Measurements from ENCODE around the gene AKAP13.

The AKAP13 gene

GRCh38 chr15:85763673-85764633, 383.6 kb downstream of the AKAP13 start:
- DNase-seq = no peak

DNA sequence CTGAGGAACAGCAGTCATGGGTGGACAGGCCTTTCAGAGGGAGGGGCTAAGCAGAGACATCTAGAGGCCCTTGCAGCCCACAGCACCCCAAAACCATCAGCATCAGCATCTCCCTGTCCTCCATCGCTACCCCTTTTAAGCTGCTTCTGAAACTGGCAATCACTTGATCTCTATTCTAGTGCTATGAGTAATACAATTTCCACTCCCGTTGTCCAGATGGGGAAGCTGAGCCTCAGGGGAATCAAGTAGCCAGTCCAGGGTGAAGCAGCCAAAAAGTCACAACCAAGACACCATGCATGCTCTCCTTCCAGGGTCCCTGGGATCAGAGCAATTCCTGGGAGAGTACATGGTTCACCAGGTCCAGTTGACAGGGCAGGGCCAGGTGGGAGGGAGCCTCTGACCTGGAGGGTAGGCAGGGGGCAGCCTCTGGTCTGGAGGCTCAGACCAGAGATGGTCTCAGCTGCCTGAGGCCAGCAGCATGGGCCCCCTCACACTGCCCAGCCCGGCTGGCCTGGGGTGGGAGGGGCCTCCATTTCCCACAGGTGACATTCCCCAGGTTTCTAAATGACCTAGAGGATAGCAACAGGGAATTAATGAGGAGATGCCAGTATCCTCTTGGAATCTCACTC, 384.4 kb downstream of the AKAP13 start:
- no peak for DNase-seq

GRCh38 chr15:85766001-85766831, 385.8 kb downstream of the AKAP13 start:
- no peak for DNase-seq

- no peak for DNase-seq
Measured at GRCh38 chr15:85767785-85768529, 387.6 kb downstream of the AKAP13 start.

DNA sequence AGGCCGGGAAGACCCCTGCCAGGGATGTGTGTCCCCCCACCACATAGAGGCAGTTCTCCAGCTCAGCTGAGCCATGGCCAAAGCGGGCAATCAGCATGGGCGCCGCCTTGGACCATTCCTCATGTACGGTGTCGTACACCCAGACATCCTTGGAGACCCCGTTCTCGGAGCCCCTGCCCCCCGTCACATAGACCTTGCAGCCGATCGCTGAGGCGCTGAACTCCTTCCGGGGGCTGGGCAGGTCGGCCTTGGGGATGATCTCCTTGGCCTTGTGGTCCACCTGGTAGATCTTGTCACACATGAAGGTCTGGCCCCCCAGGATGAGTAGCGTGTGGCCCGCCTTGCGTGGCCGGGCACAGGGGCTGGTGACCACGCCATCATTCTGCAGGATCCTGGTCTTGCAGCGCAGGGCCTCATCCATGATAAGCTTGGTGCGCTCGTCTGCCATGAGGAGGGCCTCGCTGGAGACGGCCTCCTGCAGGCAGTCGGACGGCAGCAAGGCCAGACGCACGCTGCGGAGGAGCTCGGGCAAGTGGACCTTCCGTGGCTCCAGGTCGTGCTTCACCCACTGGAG, 388.3 kb downstream of the AKAP13 start:
- DNase-seq = no peak

DNA sequence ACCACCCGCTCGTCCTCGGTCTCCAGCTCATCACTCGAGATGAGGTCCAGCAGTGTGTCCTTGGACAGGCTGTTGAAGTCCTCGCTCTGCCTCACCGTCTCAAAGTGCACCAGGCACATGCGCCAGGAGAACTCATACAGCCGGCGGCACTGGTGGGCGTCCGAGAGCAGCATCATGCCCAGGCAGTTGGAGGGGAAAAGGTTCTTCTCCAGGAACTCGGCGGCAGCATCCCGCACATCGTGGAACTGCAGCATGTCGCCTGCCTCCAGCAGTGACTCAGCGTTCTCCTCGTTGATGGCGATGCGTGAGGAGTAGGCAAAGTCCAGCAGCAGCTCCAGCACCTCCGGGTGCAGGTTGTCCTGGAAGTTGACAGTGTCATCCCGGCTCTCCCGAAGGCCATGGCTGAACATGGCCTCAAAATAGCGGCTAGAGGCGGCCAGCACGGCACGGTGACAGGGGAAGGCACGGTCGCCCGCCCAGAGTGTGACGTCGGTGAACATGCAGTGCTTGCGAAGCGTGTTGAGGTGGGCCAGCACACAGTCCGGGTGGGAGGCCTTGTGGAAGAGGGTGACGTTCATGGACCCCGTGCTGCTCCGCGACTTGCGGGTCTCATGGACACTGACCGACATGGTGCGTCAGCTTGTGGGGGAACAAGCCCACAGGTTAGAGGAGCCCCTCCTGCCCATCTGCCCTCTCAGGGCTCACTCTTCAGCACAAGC, 388.9 kb downstream of the AKAP13 start:
- no peak for DNase-seq

DNA sequence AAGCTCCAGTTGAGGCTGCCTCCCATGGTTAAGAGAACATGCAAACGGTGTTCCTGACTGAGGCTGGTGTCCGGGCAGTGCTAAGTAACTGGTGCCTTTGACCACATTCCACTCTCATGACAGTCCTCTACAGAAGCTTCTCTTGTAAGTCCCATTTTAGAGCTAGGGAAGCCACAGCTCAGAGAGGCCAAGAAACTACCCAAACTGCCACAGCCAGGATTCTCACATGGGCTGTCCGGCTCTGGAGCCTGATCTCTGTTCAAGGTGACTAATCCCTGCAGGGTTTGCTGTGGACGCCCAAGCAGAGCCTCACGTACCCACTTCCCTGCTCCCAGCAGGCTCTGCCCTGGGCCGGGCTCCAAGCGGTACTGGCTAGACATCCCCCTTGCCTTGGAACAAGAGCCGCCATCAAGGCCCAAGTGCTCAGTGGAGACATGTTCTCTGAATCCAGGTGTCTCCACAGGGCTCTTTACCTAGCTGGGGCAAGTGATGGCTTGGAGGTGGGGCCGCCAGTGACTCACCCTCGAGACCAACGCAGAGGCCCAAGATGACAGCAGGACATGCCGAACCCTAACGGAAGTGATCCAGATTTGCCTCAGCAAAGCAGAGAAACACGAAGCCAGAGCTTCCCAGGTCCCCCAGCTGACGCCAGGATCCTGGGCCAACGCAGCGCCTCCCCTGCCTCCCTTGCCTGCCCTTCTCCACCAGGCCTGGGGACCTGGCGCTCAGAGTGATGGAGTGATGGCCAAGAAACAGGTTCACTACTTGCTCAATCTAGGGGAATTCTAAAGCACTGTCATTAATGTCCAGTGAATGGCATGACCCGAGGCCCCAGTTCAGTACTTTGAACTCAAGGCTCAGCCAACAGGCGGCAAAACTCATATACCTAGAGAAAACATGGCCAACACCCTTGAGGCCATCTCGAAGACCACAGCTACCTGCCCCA, 390.0 kb downstream of the AKAP13 start:
- no peak for DNase-seq

GRCh38 chr15:85771271-85771670, 390.9 kb downstream of the AKAP13 start:
- DNase-seq = no peak

GRCh38 chr15:85771781-85772445, 391.5 kb downstream of the AKAP13 start:
- no peak for DNase-seq

DNA sequence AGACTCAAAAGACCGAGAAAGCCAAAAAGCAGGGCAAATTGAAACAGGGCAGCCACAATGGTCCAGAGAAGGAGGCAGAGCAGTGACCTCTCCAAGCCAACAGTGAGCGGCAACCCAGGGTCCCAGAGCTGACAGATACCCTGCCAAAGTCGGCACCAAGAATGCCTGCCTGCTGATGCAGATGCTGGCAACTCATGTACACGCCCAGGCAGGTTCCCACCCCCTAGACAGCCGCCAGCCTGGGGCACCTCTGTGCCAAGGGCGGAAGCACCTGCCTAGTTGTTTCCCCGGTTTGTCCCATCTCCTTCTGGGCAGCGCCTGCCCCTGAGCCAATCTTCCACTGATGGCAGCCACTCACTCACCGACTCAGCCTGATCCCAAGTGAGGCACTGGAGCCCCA, 392.3 kb downstream of the AKAP13 start:
- DNase-seq = no peak

DNA sequence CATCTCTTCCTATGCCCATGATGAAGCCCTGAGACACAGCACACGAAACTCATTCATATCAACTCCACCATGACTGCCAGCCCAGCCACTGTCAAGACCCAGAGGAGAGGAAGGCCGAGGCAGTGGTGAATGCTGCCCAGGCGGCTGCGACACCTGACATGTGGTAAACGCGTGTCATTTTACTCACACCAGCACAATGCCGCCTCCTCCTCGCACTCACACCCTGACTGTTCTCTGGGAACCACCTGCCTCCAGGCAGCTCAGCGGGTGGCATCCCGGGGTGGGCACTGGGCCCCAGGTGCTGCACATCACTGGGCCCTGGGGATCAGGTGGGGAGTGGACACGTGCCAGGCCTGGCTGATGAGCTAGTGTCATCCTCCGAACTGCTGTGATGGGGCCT, 392.8 kb downstream of the AKAP13 start:
- DNase-seq = no peak

GRCh38 chr15:85773970-85774369, 393.6 kb downstream of the AKAP13 start:
- DNase-seq = no peak

DNA sequence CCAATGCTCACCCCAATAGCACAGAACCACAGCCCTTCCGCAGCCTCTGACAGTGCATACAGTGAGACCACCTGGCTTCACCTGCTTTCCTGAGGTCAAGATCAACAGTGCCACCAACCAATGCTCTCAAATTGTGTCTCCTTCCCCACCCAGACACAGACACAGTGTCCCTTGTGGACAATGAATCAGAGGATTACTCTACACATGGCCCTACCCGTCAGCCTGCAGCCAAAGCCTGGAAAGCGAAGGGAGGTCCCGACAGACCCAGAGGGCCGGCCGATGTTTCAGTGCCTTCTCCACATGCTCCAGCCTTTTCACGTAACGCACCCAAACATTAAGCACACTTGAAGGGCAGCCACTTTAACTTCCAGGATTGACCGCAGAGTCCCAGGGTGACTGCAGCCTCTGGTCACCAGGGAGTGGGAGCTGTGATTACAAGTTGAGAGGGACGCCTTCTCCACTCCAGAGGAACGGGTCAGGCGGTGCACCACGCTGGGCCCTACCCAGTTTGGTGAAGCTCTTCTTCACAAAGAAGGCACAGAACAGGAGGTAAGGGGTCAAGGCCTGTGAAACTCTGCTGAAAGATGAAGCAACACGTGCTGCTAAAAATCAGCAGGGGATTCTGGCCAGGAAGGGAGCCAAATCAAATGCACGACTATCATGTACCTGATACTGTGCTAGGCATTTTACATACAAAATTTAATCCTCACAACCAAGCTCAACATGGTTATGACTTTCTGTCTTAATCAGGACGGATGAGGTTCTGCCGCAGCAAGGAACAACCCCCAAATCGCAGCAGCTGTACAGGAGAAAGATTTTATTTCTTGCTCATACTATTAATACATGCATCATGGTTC, 397.1 kb downstream of the AKAP13 start:
- DNase-seq = no peak

DNA sequence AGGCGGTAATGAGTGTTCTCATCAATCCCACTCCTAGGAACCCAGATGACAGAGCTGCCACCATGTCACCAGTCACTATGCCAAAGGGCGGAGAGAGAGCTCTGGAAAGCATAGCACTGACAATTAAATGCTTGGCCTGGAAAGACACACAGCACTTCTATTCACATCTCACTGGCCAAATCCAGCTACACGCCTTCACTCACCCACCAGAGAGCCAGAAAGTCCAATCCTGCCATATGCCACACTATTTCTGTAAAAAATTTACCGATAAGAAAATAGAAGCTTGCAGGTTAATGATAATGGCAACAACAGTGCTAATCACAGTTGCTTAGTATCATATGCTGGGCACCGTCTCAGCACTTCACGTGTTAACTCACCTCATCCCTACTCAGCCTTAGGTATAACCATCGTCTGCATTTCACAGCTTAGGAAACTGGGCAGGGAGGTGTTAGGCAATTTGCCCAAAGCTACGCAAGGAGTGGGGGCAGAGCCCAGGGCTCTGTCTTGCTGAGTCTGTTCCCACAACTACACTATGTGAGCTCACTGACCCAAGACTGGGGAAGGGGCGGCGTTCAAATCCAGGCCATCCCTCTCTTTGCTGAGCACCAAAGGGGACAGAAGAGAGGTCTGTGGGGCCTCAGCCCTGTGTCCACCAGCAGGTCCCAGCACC, 397.8 kb downstream of the AKAP13 start:
- DNase-seq = no peak

- DNase-seq = no peak
Measured at GRCh38 chr15:85779249-85779648, 398.8 kb downstream of the AKAP13 start.

- no peak for DNase-seq
Measured at GRCh38 chr15:85780225-85780985, 400.0 kb downstream of the AKAP13 start.

DNA sequence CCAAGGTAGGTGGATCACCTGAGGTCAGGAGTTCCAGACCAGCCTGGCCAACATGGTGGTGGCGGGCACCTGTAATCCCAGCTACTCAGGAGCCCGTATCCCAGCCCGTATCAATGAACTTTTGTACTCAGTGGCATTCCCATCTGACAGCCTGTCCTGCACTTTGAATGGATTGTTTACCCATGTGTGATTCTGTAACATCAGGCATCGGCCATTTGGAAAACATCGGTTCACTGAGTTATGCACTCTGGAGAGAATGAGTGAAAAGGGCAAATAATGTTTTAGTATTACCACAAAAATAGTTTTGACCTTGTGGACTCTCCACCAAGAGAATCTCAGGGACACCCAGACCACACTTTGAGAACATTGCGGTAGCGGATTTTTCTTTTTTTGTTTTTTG, 400.7 kb downstream of the AKAP13 start:
- DNase-seq = no peak
